Transverse colon (tissue), 4 donors: ENCODE measurements around the gene POTEE. TPM values are rescaled to one million over a fixed set of nuclear protein-coding genes. Genes with fewer than 3 reads are reported as not detected.
"Not testable (repeated sequence)": the region's sequence is repeated elsewhere in the genome, so short reads cannot be mapped to it uniquely, and the experiment has no call there.

ENCODE experiments used
- DNase-seq: peaks from one replicate; pipeline ENCODE4 v3.0.0-alpha.2; 2019
- H3K27ac ChIP-seq, 4 donors: fragments of 200-600 bp; sonication (generic); 2 replicates each; pipeline ENCODE4 v1.5.1; 2016 to 2018; ENCODE audit warnings: inconsistent platforms in 4 of 4
- H3K27me3 ChIP-seq: fragments of 200-600 bp; sonication (generic); 2 replicates; pipeline ENCODE4 v1.5.1; 2017; ENCODE audit warnings: inconsistent platforms
- H3K36me3 ChIP-seq, 4 donors: fragments of 200-600 bp; sonication (generic); 2 replicates each; pipeline ENCODE4 v1.5.1; 2017 to 2019; ENCODE audit warnings: inconsistent platforms in 4 of 4
- H3K4me1 ChIP-seq, 4 donors: fragments of 200-600 bp; sonication (generic); 2 replicates each; pipeline ENCODE4 v1.5.1; 2017 to 2020; ENCODE audit warnings: inconsistent platforms in 4 of 4
- H3K4me3 ChIP-seq, 4 donors: fragments of 200-600 bp; sonication (generic); 1 replicate in 1 of 4; 2 replicates in 3 of 4; pipeline versions ENCODE4 v1.5.1 to v1.6.1; 2017 to 2019; ENCODE audit warnings: inconsistent platforms in 4 of 4
- H3K9me3 ChIP-seq, 2 donors: fragments of 200-600 bp; sonication (generic); 2 replicates each; pipeline ENCODE4 v1.5.1; 2017 to 2019; ENCODE audit warnings: inconsistent platforms in 2 of 2
- CTCF ChIP-seq, 5 experiments: fragments of 200-600 bp in 3 of 5; fragments of 450-650 bp in 2 of 5; sonication (generic) in 3 of 5; IDR thresholded peaks; 1 replicate in 2 of 5; 2 replicates in 3 of 5; pipeline ENCODE4 v1.5.1; 2016 to 2017; ENCODE audit warnings: antibody characterized with exemption in 5 of 5, inconsistent platforms in 3 of 5, mild to moderate bottlenecking in 2 of 5, moderate library complexity in 1 of 5
- EP300 ChIP-seq: sonication (generic); formaldehyde crosslinking; IDR thresholded peaks from one replicate; pipeline ENCODE4 v1.6.1; 2017; ENCODE audit warnings: antibody characterized with exemption, low read depth
- POLR2AphosphoS5 ChIP-seq, 3 donors: sonication (generic); formaldehyde crosslinking; IDR thresholded peaks; one replicate each; pipeline ENCODE4 v1.6.1; 2016; ENCODE audit warnings: antibody characterized with exemption in 3 of 3
- WGBS, 2 donors: methylation state at CpG; one replicate each; pipeline ENCODE4 v1.1.5; 2018; ENCODE audit warnings: low coverage in 1 of 2; 5-methylcytosine and 5-hydroxymethylcytosine counted together
- in situ Hi-C, 4 donors: fragments of 200-750 bp; cut with MboI; loops; one replicate each; pipeline versions ENCODE4 v1.15.0 to v1.15.1; 2017; ENCODE audit warnings: low sequenced_read_pairs in 3 of 4, low pct_ligation_motif_present in 1 of 4, low pct_unique_long_range_greater_than_20kb in 1 of 4
- intact Hi-C: fragments of 100-400 bp; cut with DNase I; formaldehyde crosslinking; loops from one replicate; pipeline ENCODE4 v1.15.1; 2023; ENCODE audit warnings: low total_unique reads
- small RNA-seq, 4 donors: library from RNA; depleted of rRNA; stranded (forward); fragments of <200 nt; gene quantifications; one replicate each; pipeline ENCODE3, GENCODE V24; 2016
- total RNA-seq, 4 donors: library from RNA; depleted of rRNA; stranded (reverse); fragments of >200 nt; gene quantifications; one replicate each; pipeline ENCODE4 v1.1.0, GENCODE V29; 2016

POTEE gene
- total RNA-seq, 4 donors from 2014 or later, result not detected

GRCh38 chr2:131201098-131201497, 8.2 kb upstream of the POTEE start:
- Histone ChIP-seq H3K27ac (no peak overlapping the region), H3K4me1 (no peaks in the 10 kb centered on the region), H3K9me3 (no peaks in the 10 kb centered on the region), H3K27me3 (no peaks in the 10 kb centered on the region), H3K4me3 (no peak overlapping the region), H3K36me3 (no peaks in the 10 kb centered on the region)
- no peak for DNase-seq
- WGBS, 2 donors, result 92% methylated on average over 12 of the region's 14 CpGs; no CpG with 5 or more reads in 1 of the 2 donors
- in situ Hi-C loops (no loop called here), intact Hi-C loops (no loop called here)
- TF ChIP-seq CTCF (IDR thresholded peaks at IDR 0.05) (no peak), POLR2AphosphoS5 (IDR thresholded peaks at IDR 0.05) (no peak), EP300 (no peak)

DNA sequence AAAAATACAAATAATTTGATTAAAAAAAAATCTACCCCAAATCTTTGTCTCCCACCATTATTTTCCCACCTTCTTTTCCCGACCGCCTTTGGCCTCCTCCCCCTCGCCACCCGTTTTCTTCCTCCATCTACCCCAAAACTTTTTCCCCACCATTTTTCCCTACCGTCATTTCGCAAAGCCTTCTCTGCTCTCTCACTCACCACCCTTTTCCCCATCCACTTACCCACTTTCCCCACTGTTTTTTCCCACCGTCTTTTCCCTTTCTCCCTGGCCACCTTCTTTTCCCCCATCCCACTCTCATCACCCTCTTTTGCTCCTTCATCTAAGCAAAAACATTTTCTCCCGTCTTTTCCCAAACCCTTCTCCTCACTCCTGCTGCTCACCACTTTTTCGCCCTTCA, 1.5 kb upstream of the POTEE start:
- H3K27ac ChIP-seq, H3K36me3 ChIP-seq, DNase-seq, H3K4me1 ChIP-seq, intact Hi-C loops, H3K9me3 ChIP-seq, H3K4me3 ChIP-seq, in situ Hi-C loops, H3K27me3 ChIP-seq: not testable (repeated sequence)
- 40 to 83% methylated on average over 1 to 2 of the region's 9 CpGs for WGBS, 2 donors

DNA sequence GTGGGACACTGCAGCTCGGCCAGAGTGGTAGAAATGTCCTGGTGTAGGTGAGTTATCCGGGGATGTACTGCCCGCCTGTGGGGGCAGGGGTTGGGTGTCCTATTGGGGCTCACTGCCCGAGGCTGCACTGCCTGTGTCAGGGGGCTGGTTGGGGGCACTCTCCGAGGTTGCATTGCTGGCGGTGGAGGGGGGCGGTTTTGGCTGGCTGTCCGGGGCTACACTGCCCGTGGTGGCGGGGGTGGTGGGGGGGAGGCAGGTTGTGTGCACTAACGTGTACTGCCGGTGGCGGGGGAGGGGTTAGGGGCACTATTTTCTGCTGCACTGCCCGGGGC, 403 bp downstream of the POTEE start:
- H3K4me3 ChIP-seq, DNase-seq, intact Hi-C loops, H3K27me3 ChIP-seq, H3K27ac ChIP-seq, H3K9me3 ChIP-seq, H3K36me3 ChIP-seq, H3K4me1 ChIP-seq, in situ Hi-C loops: not testable (repeated sequence)
- WGBS, 2 donors, result 81% methylated on average over 6 of the region's 14 CpGs; no CpG with 5 or more reads in 1 of the 2 donors

- in situ Hi-C loops, DNase-seq, H3K27ac ChIP-seq, H3K9me3 ChIP-seq, intact Hi-C loops, H3K4me1 ChIP-seq, H3K4me3 ChIP-seq, H3K36me3 ChIP-seq, H3K27me3 ChIP-seq: not testable (repeated sequence)
- 79% methylated on average over 5 of the region's 22 CpGs; no CpG with 5 or more reads in 1 of the 2 donors for WGBS, 2 donors
These were observed 1.3 kb downstream of the POTEE start for GRCh38 chr2:131210434-131211211.

- H3K36me3 ChIP-seq, intact Hi-C loops, H3K27me3 ChIP-seq, H3K27ac ChIP-seq, H3K4me3 ChIP-seq, in situ Hi-C loops, DNase-seq, H3K9me3 ChIP-seq, H3K4me1 ChIP-seq: not testable (repeated sequence)
- WGBS, 2 donors, result 94% methylated on average over 19 of the region's 60 CpGs; no CpG with 5 or more reads in 1 of the 2 donors
These were observed 8.1 kb downstream of the POTEE start for GRCh38 chr2:131217238-131217986.

DNA sequence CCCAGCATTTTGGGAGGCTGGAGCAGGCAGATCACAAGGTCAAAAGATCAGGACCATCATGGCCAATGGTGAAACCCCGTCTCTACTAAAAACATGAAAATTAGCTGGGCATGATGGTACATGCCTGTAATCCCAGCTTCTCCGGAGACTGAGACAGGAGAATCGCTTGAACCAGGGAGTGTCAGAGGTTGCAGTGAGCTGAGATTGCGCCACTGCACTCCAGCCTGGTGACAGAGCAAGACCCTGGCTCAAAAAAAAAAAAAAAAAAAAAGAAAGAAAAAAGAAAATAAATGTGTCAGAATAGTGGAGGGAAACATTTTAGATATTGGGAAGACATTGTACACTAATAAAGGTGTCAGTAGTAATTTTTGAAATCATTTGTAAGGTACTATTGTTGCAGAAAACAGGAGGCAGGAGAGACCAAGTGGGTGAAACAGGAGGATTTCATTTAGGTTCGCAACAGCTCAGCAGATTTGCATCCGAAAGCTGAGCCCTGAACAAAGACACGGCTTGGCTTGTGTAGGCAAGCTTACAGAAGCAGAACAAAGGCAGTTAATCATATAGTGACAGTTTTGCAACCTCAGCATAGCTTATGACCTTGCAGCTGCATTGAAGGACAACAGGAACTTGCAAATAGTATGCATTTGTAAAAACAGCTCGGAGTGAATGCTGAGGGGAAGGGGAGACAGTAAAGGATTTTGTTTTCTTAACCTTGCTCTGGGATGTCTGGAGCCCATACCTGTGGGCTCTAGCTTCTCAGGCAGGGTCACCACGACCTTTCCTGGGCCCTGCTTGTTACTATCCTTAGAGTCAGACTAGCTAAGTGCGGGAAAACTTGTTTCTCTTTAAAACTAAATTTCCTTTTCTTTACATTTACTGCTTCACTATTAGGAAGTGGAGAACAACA, 26.5 kb downstream of the POTEE start:
- H3K9me3 ChIP-seq, H3K27me3 ChIP-seq, H3K27ac ChIP-seq, DNase-seq, H3K36me3 ChIP-seq, H3K4me1 ChIP-seq, intact Hi-C loops, in situ Hi-C loops, H3K4me3 ChIP-seq: not testable (repeated sequence)
- 39 to 51% methylated on average over 4 to 6 of the region's 10 CpGs for WGBS, 2 donors

Small RNA genes lying within 50 kb of the gene (small RNA-seq; reads per million reads assigned to genes)
- gene AC009477.1 (0 reads per million in 4 donors), gene RNU6-127P (0 reads per million in 4 donors)

Other genes starting within 250 kb of the POTEE start
- 100 to 1,000 TPM in 3 of 4 donors, 10 to 100 TPM in 1; 31.6 to 124 (median 110) TPM for gene FAM168B, start 116.1 kb upstream of the POTEE start, total RNA-seq
- 100 to 1,000 TPM in 3 of 4 donors, 10 to 100 TPM in 1; 35.4 to 222 (median 131) TPM for gene PLEKHB2, start 104.2 kb upstream of the POTEE start, total RNA-seq
- gene RAB6D, start 154.6 kb downstream of the POTEE start, total RNA-seq, result 1 to 10 TPM in 3 of 4 donors, under 1 TPM in 1; 1.00 to 2.5 (median 2.0) TPM